Measurements from ENCODE around the gene FAM3B.

The FAM3B gene

GRCh38 chr21:41326414-41327080, 9.9 kb downstream of the FAM3B start:
- H3K4me3 Mint-ChIP-seq, result no peak overlapping the region
- no peaks in the 10 kb centered on the region for H3K36me3 Mint-ChIP-seq
- H3K9me3 Mint-ChIP-seq, result no peaks in the 10 kb centered on the region
- ATAC-seq (ENCODE audit: low read depth) (no peak), DNase-seq (ENCODE audit: low spot score in 2 of 2) (no peak)
- H3K27me3 Mint-ChIP-seq, result peaks cover 3% of the 10 kb centered on the region
- peaks cover 3% of the 10 kb centered on the region for H3K4me1 Mint-ChIP-seq
- no peak overlapping the region for H3K27ac Mint-ChIP-seq

GRCh38 chr21:41327753-41328152, 11.2 kb downstream of the FAM3B start:
- Mint-ChIP-seq H3K4me3 (no peak overlapping the region), H3K27me3 (peaks cover 2% of the 10 kb centered on the region), H3K36me3 (no peaks in the 10 kb centered on the region), H3K9me3 (no peaks in the 10 kb centered on the region), H3K4me1 (no peaks in the 10 kb centered on the region), H3K27ac (no peak overlapping the region)
- ATAC-seq (ENCODE audit: low read depth) (no peak), DNase-seq (ENCODE audit: low spot score in 2 of 2) (no peak)

GRCh38 chr21:41328660-41329607, 12.3 kb downstream of the FAM3B start:
- H3K36me3 Mint-ChIP-seq, result peaks cover 3% of the 10 kb centered on the region
- no peaks in the 10 kb centered on the region for H3K4me1 Mint-ChIP-seq
- no peak overlapping the region for H3K27ac Mint-ChIP-seq
- H3K4me3 Mint-ChIP-seq, result no peak overlapping the region
- DNase-seq (ENCODE audit: low spot score in 2 of 2) (no peak), ATAC-seq (ENCODE audit: low read depth) (no peak)
- H3K9me3 Mint-ChIP-seq, result peaks cover 5% of the 10 kb centered on the region
- peaks cover 4% of the 10 kb centered on the region for H3K27me3 Mint-ChIP-seq

GRCh38 chr21:41333752-41334151, 17.2 kb downstream of the FAM3B start:
- ATAC-seq (ENCODE audit: low read depth) (no peak), DNase-seq (ENCODE audit: low spot score in 2 of 2) (no peak)
- no peaks in the 10 kb centered on the region for H3K4me1 Mint-ChIP-seq
- no peak overlapping the region for H3K27ac Mint-ChIP-seq
- peaks cover 5% of the 10 kb centered on the region for H3K9me3 Mint-ChIP-seq
- H3K36me3 Mint-ChIP-seq, result peaks cover 3% of the 10 kb centered on the region
- H3K4me3 Mint-ChIP-seq, result no peak overlapping the region
- H3K27me3 Mint-ChIP-seq, result peaks cover 7% of the 10 kb centered on the region

GRCh38 chr21:41337515-41337914, 20.9 kb downstream of the FAM3B start:
- no peak for ATAC-seq (ENCODE audit: low read depth)
- Mint-ChIP-seq H3K9me3 (peaks cover 8% of the 10 kb centered on the region), H3K36me3 (peaks cover 6% of the 10 kb centered on the region), H3K27ac (no peak overlapping the region), H3K4me1 (no peaks in the 10 kb centered on the region), H3K27me3 (peaks cover 5% of the 10 kb centered on the region), H3K4me3 (no peak overlapping the region)
- DNase-seq (ENCODE audit: low spot score in 2 of 2), result no peak

GRCh38 chr21:41338455-41338854, 21.9 kb downstream of the FAM3B start:
- no peak overlapping the region for H3K27ac Mint-ChIP-seq
- H3K9me3 Mint-ChIP-seq, result peaks cover 6% of the 10 kb centered on the region
- H3K27me3 Mint-ChIP-seq, result peaks cover 5% of the 10 kb centered on the region
- no peak for ATAC-seq (ENCODE audit: low read depth)
- DNase-seq (ENCODE audit: low spot score in 2 of 2), result no peak
- no peak overlapping the region for H3K4me3 Mint-ChIP-seq
- no peaks in the 10 kb centered on the region for H3K4me1 Mint-ChIP-seq
- H3K36me3 Mint-ChIP-seq, result peaks cover 5% of the 10 kb centered on the region

GRCh38 chr21:41342035-41342434, 25.4 kb downstream of the FAM3B start:
- Mint-ChIP-seq H3K4me3 (no peak overlapping the region), H3K9me3 (peaks cover 4% of the 10 kb centered on the region), H3K4me1 (no peaks in the 10 kb centered on the region), H3K27ac (no peak overlapping the region), H3K36me3 (peaks cover 3% of the 10 kb centered on the region), H3K27me3 (peaks cover 3% of the 10 kb centered on the region)
- DNase-seq (ENCODE audit: low spot score in 2 of 2), result no peak
- ATAC-seq (ENCODE audit: low read depth), result no peak

- H3K36me3 Mint-ChIP-seq, result peaks cover 3% of the 10 kb centered on the region
- ATAC-seq (ENCODE audit: low read depth) (no peak), DNase-seq (ENCODE audit: low spot score in 2 of 2) (no peak)
- H3K4me3 Mint-ChIP-seq, result no peak overlapping the region
- H3K9me3 Mint-ChIP-seq, result peaks cover 4% of the 10 kb centered on the region
- no peaks in the 10 kb centered on the region for H3K27me3 Mint-ChIP-seq
- H3K4me1 Mint-ChIP-seq, result no peaks in the 10 kb centered on the region
- no peak overlapping the region for H3K27ac Mint-ChIP-seq
These were observed 27.5 kb downstream of the FAM3B start for GRCh38 chr21:41344146-41344545.

GRCh38 chr21:41345356-41345755, 28.8 kb downstream of the FAM3B start:
- ATAC-seq (ENCODE audit: low read depth) (no peak), DNase-seq (ENCODE audit: low spot score in 2 of 2) (no peak)
- peaks cover 4% of the 10 kb centered on the region for H3K9me3 Mint-ChIP-seq
- H3K36me3 Mint-ChIP-seq, result peaks cover 3% of the 10 kb centered on the region
- no peaks in the 10 kb centered on the region for H3K4me1 Mint-ChIP-seq
- H3K27me3 Mint-ChIP-seq, result no peaks in the 10 kb centered on the region
- no peak overlapping the region for H3K4me3 Mint-ChIP-seq
- H3K27ac Mint-ChIP-seq, result no peak overlapping the region

- Mint-ChIP-seq H3K4me3 (no peak overlapping the region), H3K27me3 (no peaks in the 10 kb centered on the region), H3K4me1 (no peaks in the 10 kb centered on the region), H3K36me3 (peaks cover 3% of the 10 kb centered on the region), H3K9me3 (peaks cover 4% of the 10 kb centered on the region), H3K27ac (no peak overlapping the region)
- DNase-seq (ENCODE audit: low spot score in 2 of 2), result no peak
- no peak for ATAC-seq (ENCODE audit: low read depth)
These were observed 29.5 kb downstream of the FAM3B start for GRCh38 chr21:41345934-41346685.

GRCh38 chr21:41346758-41347157, 30.2 kb downstream of the FAM3B start:
- H3K27ac Mint-ChIP-seq, result no peak overlapping the region
- no peak overlapping the region for H3K4me3 Mint-ChIP-seq
- ATAC-seq (ENCODE audit: low read depth), result no peak

GRCh38 chr21:41348434-41348833, 31.8 kb downstream of the FAM3B start:
- H3K36me3 Mint-ChIP-seq, result no peaks in the 10 kb centered on the region
- DNase-seq (ENCODE audit: low spot score in 2 of 2), result no peak
- H3K9me3 Mint-ChIP-seq, result no peaks in the 10 kb centered on the region
- H3K27ac Mint-ChIP-seq, result no peak overlapping the region
- no peak overlapping the region for H3K4me3 Mint-ChIP-seq
- no peaks in the 10 kb centered on the region for H3K27me3 Mint-ChIP-seq
- no peaks in the 10 kb centered on the region for H3K4me1 Mint-ChIP-seq
- no peak for ATAC-seq (ENCODE audit: low read depth)

More at GRCh38 chr21:41346758-41347157, 30.2 kb downstream of the FAM3B start:
- H3K9me3 Mint-ChIP-seq, result peaks cover 4% of the 10 kb centered on the region
- no peaks in the 10 kb centered on the region for H3K4me1 Mint-ChIP-seq
- H3K27me3 Mint-ChIP-seq, result no peaks in the 10 kb centered on the region
- DNase-seq (ENCODE audit: low spot score in 2 of 2), result no peak
- H3K36me3 Mint-ChIP-seq, result peaks cover 3% of the 10 kb centered on the region

- Mint-ChIP-seq H3K27ac (no peak overlapping the region), H3K27me3 (no peaks in the 10 kb centered on the region), H3K36me3 (no peaks in the 10 kb centered on the region), H3K4me1 (no peaks in the 10 kb centered on the region), H3K4me3 (no peak overlapping the region), H3K9me3 (no peaks in the 10 kb centered on the region)
- DNase-seq (ENCODE audit: low spot score in 2 of 2) (no peak), ATAC-seq (ENCODE audit: low read depth) (no peak)
These were observed 32.5 kb downstream of the FAM3B start for GRCh38 chr21:41349126-41349525.
